Measurements from ENCODE around the gene NF2.

NF2 gene

DNA sequence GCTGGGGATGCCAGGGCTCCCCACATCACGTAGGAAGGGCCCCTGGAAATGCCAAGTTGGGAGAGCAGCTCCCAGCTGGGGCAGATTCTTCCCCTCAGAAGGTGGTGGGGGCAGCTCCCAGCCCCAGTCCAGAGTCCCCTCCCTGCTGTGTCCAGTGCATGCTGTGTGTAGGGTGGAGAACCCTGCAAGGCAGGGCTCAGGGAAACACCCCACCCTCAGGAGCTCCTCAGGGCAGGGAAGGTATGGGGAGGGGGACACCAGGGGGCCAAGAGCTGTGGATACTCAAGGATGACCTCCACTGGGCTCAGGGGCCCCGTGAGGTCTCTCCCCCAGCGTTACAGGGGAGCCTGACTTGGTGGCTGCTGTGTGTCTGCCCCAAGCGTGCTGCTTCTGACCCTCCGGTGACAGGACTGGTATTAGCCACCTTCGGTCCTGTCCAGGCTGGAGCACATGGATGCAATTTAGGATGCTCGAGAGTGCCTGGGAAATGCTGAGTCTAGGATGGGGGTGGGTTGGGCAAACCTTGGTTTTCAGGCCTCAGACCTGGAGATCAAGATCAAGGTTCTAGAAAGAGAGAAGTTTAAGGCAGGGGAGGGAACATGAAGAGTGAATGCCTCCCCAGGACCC lies 100.2 kb downstream of the NF2 start:
- no peak for DNase-seq

DNA sequence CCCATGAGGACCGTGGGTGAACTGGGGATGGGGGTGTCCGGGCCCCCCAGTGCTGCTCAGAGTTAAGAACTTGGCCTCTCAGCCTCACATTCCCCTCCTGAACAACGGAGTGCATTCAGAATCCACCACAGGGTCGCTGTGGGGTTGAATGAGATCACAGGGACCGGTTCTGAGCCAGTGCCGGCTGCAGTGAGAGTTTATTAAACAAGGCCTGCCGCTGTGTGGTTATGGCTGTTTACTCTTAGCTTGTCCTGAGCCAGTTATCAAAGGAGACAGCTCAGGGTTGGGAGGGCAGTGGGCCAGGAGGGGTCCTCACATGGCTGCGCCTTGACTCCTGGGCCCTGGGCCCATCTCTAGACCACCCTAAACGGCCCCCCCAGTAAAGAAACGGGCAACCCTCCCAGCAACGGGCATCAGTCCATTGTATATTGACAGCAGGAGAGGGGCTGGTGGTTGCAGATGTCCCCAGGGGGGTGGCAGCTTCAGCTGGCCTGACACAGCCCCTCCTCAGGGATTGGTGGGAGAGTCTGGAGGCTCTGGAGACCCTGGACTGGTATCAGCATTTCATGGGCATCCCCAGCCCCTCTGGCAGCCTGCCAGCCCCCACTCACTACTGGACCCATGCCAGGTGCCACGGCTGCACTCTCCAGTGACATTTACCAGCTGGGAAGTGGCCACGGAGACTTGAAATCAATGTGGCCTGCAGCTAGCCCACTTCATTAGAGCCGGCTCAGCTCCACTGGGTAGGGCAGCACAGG lies 101.3 kb downstream of the NF2 start:
- no peak for DNase-seq

DNA sequence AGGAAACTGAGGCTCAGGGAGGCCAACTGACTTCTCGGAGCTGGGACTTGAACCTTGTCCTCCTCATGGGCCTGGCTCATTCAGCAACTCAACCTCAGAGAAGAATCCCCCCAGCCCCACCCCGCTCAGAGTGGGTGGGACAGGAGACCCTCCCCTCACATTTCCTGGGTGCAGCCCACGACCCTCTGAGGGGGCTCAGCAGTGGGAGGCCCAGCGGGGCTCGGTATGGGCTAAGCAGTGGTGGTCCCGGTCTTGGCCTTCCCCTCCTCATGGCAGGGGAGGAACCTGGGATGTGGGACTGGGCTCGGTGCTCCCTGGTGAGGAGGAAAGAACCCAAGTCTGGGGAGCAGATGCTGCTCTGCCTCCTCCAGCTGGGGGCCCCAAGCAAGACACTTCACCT lies 102.2 kb downstream of the NF2 start:
- DNase-seq, result no peak

DNA sequence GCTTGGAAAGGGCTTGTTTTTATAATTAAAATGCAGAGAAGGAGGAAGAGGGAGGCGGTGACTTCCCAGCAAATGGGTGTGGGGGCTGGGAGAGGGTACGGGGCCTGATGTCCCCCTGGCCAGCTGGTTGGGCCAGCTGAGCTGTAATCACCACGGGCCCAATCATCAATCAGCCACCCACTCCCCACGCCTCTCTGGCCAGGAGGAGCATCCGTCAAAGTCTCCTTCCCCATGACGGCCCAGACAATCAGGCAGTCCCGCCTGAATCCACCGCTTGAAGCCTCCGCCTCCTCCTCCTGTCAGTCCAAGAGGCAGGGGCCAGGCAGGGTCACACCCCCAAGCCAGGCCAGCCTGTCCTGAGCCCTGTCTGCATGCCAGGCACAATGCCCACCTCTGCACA lies 103.1 kb downstream of the NF2 start:
- no peak for DNase-seq

DNA sequence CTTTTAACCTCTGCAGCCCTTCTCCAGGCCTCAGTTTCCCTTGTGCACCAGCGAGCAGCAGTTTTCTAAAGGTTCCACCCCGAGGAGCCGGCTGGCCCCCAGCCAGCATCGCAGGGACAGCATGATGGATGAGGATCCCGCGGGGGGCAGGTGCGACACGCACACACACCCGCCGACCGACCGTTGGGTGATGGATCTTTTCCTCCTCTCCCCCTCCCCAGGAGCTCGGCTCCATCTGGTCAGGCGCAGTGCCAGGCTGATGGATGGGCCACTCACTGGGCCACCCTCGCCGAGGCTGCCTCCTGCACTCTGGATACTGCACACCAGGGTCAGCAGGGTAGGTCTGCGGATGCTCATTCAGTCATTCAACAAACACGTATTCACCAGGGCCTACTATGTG lies 103.6 kb downstream of the NF2 start:
- no peak for DNase-seq

DNA sequence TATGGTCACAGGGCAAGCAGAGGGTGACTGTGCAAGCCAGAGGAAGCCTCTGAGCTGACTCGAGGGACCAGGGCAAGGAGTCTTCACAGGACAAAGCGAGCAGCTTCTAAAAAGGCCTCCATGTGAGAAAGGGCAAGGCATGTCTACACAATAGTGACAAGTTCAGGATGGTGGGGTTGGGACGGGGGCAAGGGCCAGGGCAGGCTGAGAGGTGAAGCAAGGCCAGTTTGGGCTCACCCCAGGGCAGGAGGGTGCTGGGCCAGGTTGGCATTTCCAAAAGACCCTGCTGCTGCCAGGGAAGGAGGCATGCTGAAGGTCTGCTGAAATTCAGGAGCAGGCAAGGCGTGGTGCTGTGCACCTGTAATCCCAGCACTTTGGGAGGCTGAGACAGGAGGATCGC lies 104.0 kb downstream of the NF2 start:
- DNase-seq, result no peak

DNA sequence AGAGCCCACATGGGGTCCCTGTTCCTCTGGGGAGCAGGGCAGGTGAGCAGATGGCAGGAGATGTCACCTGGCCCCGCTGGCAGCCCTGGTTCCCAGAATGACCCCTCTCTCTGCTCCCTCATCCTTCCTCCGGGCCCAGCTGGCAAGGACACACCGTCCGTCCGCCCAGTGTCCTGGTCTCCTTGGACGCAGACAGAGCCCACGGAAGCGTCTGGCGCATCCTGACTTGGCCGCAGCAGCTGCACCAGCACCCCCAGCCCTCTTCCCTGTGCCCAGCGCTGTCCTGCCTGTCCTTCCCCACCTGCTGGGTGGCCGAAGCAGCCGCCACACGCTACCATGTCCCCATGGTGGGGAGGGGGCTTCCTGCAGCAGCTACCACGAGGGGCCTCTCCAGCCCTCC lies 106.8 kb downstream of the NF2 start:
- DNase-seq, result no peak

DNA sequence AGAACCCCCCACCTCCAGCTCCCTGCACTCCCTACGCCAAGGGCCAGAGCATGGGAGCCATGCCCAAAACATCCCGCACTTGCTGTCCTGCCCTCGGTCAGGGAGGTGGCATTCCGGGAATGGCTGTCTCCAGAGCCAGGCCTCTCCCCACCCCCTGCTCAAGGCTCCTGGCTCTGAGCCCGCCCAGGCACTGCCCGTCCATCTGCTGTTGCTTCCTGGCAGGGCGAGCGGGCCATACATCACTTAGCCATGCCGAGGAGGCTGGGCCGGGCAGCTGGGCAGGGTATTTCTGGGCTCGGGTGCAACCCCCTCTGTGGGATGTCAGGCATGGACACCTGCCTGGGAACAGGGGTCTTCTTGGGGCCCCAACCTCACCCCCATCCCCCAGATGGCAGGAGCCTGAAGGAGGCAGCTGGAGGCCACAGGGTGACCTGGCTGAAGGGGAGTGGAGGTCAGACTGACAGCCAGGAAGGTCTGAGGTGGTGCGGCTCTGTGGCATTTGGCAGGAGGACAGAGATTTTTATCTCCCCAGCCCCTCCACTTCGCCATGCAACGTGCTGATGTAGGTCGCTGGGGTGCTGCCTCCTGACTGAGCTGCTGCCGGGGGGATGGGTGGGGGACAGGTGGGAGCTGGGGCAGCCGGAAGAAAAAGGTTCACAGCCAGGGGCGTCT lies 107.6 kb downstream of the NF2 start:
- DNase-seq, result no peak

DNA sequence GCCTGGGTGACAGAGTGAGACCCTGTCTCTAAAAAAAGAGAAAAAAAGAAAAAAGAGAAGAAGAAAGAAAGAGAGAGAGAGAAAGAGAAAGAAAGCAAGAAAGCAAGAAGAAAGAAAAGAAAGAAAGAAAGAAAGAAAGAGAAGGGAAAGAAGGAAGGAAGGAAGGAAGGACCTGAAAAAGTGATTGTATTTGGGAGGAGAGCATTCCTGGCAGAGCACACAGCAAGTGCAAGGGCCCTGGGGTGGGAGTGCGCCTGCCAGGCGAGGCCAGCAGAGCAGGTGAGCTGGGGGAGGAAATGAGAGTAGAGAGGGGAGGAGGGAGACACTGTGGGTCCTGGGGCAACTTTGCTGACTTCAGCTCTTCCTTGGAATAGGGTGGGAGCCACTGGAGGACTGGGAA lies 108.7 kb downstream of the NF2 start:
- DNase-seq, result no peak

DNA sequence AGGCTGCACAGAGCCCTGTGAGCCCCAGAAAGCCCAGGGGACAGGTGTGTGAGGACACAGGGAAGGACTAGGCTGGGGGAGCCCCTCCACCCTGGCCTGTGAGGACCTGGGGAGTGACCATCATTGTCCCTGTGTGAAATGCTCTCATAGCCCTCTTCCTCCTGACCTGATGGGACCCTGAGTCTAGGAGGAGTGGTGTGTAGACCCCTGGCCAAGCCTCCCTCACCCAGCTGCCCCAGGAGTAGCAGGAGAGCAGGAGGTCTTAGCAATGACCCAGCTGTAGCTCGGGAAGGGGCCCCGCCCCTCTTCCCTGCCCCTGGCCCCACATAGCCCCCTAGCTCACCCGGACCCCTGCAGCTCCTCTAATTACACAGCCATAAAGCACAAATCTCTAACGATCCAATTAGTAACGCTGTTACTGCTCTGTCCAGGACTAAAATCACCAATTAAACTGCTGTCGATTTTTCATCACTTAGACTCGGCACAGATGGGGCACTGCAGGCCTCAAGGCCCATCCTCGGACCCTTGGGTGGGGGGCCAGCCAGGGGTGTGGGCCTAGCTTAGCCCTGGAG lies 109.8 kb downstream of the NF2 start:
- DNase-seq, result no peak

DNA sequence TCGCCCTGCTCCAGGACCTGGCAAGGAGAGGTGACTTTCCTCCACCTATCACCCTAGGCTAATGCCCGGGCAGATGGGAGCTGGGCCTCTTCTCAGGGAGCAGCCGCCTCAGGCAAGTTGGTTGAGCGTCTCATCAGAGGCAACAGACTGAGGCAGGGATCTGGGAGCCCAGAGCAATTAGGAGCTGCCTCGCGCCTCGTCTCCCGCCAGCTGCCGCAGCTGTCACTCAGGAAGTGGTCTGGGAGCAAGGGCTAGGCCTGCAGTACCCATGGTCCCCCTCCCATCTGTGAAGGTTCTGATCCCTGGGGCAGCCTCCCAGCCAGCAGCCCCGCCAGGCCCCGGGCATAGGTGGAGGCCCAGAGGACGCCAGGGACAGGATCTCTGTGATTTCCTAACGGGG lies 111.8 kb downstream of the NF2 start:
- no peak for DNase-seq

DNA sequence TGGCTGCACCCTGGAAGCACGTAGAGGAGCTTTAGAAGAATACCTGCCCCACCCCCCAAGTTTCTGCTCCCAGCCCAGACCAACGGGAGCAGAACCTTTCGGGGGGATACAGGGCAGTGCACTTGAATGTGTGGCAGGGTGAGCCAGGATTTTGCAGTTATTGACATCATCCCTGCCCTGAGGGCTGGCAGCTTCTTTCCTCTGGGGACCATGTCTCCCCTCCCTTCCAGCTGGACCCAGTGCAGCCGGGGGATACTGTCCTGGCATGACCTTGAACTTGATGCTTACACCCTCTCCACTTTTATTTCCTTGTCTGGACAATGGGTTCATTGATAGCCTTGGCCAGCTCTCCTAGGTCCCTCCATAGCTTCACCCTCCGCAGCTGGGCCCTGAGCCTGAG lies 112.3 kb downstream of the NF2 start:
- no peak for DNase-seq

DNA sequence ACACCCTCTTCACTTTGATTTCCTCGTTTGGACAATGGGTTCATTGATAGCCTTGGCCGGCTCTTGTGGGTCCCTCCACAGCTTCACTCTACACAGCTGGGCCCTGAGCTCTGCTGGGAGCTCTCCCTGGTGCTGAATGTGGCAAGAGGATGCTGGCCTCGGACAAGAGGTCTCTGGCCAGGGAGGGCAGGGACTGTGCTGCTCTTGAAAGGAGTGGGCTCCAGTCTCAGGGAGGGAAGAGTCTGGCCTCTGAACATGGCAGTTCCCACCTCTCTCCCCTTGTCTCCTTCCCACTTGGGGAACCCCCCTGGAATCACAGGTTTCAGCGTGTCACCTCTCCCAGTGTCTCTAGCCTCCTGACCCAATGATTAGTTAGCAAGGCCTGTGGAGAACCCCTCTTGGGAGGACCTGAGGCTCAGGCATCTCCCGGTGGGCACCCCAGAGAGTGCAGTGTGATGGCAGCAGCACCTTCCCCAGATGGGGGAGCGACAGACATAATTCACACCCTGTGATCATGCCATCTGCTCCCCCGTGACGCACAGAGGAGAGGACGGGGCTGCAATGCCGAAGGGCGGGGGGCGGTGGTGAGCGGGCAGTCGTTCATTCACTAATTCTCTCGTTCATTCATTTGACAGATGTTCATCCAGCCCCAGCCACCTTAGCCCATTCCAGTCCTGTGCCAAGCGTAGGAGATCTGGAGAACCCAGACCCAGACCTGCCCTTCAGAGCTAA lies 113.5 kb downstream of the NF2 start:
- peak; percentile 47 to 76 (median 69) for DNase-seq

DNA sequence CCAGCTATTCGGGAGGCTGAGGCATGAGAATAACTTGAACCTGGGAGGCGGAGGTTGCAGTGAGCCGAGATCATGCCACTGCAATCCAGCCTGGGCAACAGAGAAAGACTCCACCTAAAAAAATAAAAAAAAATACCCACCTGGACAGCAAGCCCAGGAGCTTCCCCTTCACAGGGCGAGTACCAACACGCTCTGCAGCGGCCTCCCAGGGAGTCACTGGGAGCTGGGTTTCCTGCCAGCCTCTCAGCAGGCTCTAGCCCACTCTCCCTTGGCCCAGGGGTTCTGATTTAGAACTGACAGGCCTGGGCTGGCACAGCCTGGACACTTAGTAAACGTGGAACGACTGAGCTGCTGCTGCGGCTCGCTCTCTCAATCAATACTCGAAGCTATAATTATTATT lies 114.4 kb downstream of the NF2 start:
- DNase-seq, result no peak

DNA sequence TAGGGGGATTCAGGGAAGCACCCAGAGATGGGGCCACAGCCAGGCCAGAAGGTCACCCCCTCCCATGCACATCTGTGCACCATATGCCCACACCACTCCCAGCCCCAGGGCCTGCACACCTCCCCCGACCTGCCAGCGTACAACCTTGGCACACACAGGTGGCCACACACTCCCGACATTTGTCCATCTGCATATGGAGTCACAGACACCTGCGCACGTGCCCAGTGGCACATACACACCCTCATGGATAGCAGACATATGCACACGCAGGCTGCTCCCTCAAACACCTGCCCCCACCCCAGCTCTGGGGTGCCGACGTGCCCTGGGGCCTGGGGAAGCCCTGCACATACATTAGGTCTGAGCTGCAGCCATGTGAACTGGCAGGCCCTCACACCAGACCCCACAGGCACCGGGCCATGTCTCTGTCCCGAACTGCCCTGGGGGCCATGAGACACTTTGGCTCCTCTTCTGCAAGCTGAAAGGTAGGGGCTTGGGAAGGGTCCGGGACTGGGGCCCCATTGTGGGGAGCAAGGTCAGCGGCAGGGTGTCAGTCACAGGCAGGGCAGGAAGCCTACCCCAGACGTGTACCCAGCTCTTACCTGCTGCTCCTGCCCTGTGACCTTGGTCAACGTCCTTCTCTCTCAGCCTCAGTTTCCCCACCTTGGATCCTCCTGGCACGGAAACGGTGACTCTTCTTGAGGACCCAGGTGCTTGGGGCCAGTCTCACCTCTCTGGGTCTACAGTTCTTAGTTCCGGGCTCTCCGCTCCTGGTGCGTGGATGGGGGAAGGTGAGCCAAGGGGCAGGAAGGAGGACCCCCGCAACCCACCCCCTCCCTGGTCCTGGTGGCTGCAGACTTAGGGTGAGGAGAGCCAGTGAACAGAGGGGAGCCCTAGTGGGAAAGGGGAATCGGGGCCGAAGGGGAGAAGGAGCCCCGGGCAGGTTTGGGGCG lies 115.8 kb downstream of the NF2 start:
- DNase-seq, result no peak

DNA sequence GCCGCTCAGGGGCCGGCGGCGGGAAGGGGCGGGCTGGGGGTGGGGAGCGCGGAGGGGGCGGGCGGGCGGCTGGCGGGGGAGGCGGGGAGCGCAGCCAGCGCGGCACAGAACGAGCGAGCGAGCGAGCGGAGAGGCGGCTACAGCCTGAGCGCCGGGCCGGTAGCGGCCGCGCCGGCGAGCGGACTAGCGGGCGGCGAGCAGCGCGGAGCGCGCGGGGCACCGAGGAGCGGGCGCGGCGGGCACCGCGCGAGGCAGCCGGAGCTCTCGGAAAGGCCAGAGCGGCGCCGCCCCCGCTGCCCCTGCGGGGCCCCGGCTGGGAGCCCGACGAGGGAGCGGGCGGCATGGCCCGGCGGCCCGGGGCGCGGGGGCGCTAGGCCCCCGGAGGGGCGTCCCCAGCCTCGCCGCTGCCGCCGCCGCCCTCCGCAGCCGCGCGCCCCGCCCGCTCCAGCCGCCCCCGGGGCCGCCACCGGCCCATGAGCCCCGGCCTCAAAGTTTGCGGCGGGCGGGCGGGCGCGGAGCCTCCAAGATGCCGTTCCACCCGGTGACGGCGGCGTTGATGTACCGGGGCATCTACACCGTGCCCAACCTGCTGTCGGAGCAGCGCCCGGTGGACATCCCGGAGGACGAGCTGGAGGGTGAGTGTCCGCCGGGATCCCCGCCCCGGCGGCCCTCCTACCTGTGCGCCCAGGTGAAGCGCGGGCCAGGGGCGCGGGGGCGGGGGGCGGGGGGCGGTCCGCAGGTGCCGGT lies 116.6 kb downstream of the NF2 start, which contains the start of gene CABP7:
Gene CABP7, plus strand, starts transcription at position 105 of the 747 bp plus-strand sequence. Its CDS starts 422 bp downstream, at position 527.
- peak in 2 of 3 donors; percentile 24 to 55 for DNase-seq

DNA sequence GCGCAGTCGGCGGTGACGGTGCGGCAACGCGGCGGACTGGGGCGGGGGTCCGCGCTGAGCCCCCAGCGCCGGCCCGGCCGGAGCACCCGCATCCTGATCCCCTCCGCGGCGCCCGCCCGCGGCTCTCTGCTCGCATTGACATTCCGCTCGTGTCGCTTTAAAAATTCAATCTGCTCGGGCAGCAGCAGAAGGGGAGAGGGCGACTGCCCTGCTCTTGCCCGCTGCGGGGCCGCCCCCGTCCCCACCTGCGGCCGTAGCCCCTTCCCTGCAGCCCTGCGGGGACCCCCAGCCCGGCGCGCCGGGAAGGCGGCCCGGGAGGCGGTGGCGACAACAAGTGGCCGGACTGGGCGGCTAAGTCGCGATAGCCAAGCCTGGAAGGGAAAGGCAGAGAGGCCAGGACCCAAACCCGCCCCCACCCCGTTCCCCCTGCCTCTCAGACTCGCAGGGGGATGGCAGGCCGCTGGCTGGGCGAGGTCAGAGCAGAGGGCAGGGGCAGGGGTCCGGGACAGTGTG lies 117.4 kb downstream of the NF2 start:
- no peak for DNase-seq

DNA sequence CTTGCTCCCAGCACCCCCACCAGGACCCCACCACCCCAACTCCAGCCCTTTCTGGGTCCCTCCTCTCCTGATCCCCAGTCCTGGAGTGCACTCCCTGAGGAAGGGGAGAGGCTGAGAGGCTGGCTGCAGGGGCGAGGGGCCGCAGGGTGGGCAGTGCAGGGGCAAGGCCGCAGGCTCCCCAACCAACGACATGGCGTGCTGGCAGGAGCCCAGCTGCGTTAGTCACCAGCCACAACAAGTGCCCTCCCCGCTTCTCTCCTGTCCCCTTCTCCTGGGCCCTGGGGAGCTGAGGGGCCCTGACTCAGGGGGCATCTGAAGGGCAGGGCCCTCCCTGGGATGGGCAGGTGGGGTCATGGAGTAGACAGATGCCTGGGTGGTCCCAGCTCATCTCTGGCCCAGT lies 118.7 kb downstream of the NF2 start:
- DNase-seq, result no peak

DNA sequence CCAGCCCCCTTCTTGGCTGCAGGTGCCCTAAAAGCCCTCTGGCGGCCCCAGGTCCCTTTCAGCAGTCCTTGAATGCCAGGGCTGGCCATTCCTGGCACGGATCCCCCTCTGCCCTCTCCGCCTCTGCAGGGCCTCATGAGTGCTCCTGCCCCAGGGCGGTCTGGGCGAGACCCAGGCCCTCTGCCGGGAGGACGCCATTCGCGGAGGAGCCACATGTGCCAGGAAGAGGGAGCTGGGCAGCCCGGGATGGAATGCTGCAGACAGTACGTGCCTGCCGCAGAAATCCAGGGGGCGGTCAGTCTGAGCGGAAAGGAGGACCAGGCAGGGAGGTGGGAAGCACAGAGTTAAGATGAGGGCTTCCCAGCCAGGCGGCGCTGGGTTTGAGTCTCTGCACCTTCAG lies 119.2 kb downstream of the NF2 start:
- DNase-seq, result no peak

DNA sequence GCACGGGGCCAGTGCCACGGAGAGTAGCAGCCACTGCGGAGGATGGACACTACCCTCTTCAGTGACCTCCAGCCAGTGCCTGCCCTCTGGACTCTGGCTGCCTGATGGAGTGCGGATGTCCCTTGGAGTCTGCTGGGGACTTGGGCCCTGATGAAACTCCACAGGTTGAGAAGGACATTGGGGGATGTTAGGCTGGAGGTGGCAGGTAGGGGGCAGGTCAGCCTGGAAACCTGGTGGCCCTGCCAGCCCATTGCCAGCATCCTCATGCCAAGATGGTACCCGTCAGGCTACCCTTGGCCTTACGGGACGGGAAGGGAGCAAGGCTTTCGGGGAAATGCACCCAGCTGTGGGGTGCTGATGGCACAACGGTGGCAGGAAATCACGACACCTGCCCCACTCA lies 120.3 kb downstream of the NF2 start:
- DNase-seq, result no peak

DNA sequence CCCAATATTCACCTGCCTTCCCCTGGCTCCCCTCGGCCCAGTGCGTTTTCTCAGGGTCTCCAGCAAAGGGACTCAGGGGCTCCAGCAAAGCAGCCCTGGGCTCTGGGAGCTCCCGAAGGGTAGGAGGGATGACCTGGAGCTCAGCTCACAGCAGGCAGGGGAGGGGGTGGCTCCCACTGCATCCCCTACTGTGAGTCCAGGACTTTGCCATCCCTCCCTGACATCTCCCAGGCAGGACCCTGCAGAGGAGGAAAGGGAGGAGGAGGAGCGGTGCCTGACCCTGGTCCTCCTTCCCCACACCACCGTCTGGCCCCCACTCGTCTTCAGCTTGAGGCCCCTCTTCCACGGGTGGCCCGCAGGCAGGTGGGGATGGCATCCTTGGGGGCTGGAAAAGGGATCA lies 121.4 kb downstream of the NF2 start:
- no peak for DNase-seq

Measured in suppressor macrophage treated with lipopolysaccharide for 1 hour (primary cell).